ENCODE results near the gene LRRC49. TPM values are rescaled to one million over a fixed set of nuclear protein-coding genes. Genes with fewer than 3 reads are reported as not detected.
A peak's percentile ranks its signal among the peaks of the same experiment; 100 is the strongest.

Gene LRRC49
- total and polyA plus RNA-seq, 2 of the 4 experiments (the other 2 are of a cell fraction), result 8.6 to 16.8 TPM

GRCh38 chr15:71010472-71010871, 117.8 kb downstream of the LRRC49 start:
- Histone ChIP-seq H3K56ac (ENCODE audit: extremely low read depth, insufficient read depth, low read length) (no peak overlapping the region), H3K4me1 (ENCODE audit: control insufficient read depth, insufficient read depth, low read length) (no peaks in the 10 kb centered on the region), H3K9me1 (ENCODE audit: insufficient read depth, low read length) (no peaks in the 10 kb centered on the region), H3K27me3 (ENCODE audit: control insufficient read depth, insufficient read depth, low read length) (no peaks in the 10 kb centered on the region), H2AK9ac (replicated peaks; ENCODE audit: low read depth, low read length, poor library complexity) (no peak overlapping the region), H3K79me1 (ENCODE audit: low read depth in 1 of 2, low read length in 2 of 2) (0 out of 4 replicates have a peak, but pooled peaks cover 0 to 3% of the 10 kb centered on the region in 2 experiments), H4K91ac (ENCODE audit: insufficient read depth, low read depth, low read length) (no peak overlapping the region), H4K8ac (ENCODE audit: low read depth in 2 of 2, low read length in 2 of 2) (peak overlapping the region in 1 of 2 experiments; percentile 25; a peak in 1 of 4 replicates), H3K9me3 (ENCODE audit: control insufficient read depth, insufficient read depth, low read length) (no peaks in the 10 kb centered on the region), H3K23ac (ENCODE audit: low read depth, low read length) (no peak overlapping the region), H3K18ac (ENCODE audit: low read depth, low read length) (no peak overlapping the region), H3K9ac (ENCODE audit: low read depth, low read length) (no peak overlapping the region), H4K20me1 (ENCODE audit: insufficient read depth, low read length) (no peaks in the 10 kb centered on the region), H2BK120ac (ENCODE audit: low read depth, low read length) (no peak overlapping the region), H2BK15ac (ENCODE audit: low read depth, low read length) (no peak overlapping the region), H3K14ac (replicated peaks; ENCODE audit: low read depth, low read length) (no peak overlapping the region), H4K5ac (ENCODE audit: low read depth, low read length) (no peak overlapping the region), H3K4ac (ENCODE audit: low read depth, low read length) (no peak overlapping the region), H2AFZ (replicated peaks; ENCODE audit: low read length, poor library complexity) (no peak overlapping the region), H2AK5ac (ENCODE audit: low read depth, low read length) (no peak overlapping the region), H3K4me2 (ENCODE audit: low read depth, low read length) (no peak overlapping the region), H3K4me3 (ENCODE audit: insufficient read depth, low read depth, low read length) (no peak overlapping the region), H2BK5ac (ENCODE audit: low read depth, low read length, poor library complexity, severe bottlenecking) (no peak overlapping the region), H3K27ac (ENCODE audit: insufficient read depth, low read length) (no peak overlapping the region), H2BK20ac (ENCODE audit: low read depth, low read length) (no peak overlapping the region), H3K36me3 (ENCODE audit: control insufficient read depth, insufficient read depth, low read length) (no peaks in the 10 kb centered on the region)
- ATAC-seq (ENCODE audit: low read depth), result no peak
- intact Hi-C loops (cut with micrococcal nuclease) (loop anchor here (10.0 kb wide), 1 partner anchor 264 kb away; no protein-coding TSS in a partner anchor), in situ Hi-C loops (cut with MboI; ENCODE audit: low sequenced_read_pairs) (loop anchor here (5.0 kb wide), 1 partner anchor 102 kb away; no protein-coding TSS in a partner anchor), dilution Hi-C loops (cut with HindIII; ENCODE audit: low sequenced_read_pairs, unreplicated experiment) (no loop called here)
- POLR2A ChIA-PET (ENCODE audit: unreplicated experiment), result no interaction called here
- TF ChIP-seq ELK1 (IDR thresholded peaks at IDR 0.05; ENCODE audit: borderline replicate concordance, low read depth, low read length) (no peak), NFE2L2 (IDR thresholded peaks at IDR 0.05; ENCODE audit: low read depth, low read length) (no peak), RAD21 (IDR thresholded peaks at IDR 0.05; ENCODE audit: low read length) (no peak), BHLHE40 (IDR thresholded peaks at IDR 0.05; ENCODE audit: low read depth, low read length) (no peak), MAZ (IDR thresholded peaks at IDR 0.05; ENCODE audit: borderline replicate concordance, low read depth, low read length) (no peak), FOS (IDR thresholded peaks at IDR 0.05; ENCODE audit: low read depth, low read length) (no peak), CTCF (conservative IDR thresholded peaks at IDR 0.05; ENCODE audit: low read depth, low read length) (no peak), POLR2A (IDR thresholded peaks at IDR 0.05; ENCODE audit: low read depth, low read length) (no peak), RCOR1 (IDR thresholded peaks at IDR 0.05; ENCODE audit: insufficient replicate concordance, low read length) (no peak), CEBPB (IDR thresholded peaks at IDR 0.05; ENCODE audit: low read depth, low read length) (no peak), CHD1 (IDR thresholded peaks at IDR 0.05; ENCODE audit: low read depth, low read length) (no peak), SMC3 (IDR thresholded peaks at IDR 0.05; ENCODE audit: low read depth, low read length) (no peak)
- no peak for DNase-seq
- CTCF ChIA-PET, result interaction anchor here (0.8 to 1.1 kb wide), 2 partner anchors 99 to 430 kb away, joined by 3 to 6 read pairs; no protein-coding TSS in a partner anchor
- BruUV-seq (replicated peaks), result no TSS peak

Measured in IMR-90 (cell line).